A673 (cell line): ENCODE results near the gene SCART1.

ENCODE experiments used
- EZH2 ChIP-seq: fragments of 200-600 bp; sonication (generic); IDR thresholded peaks from 2 replicates; pipeline ENCODE4 v1.6.1; 2017; ENCODE audit warnings: borderline replicate concordance, low read depth, mild to moderate bottlenecking, mixed read lengths, antibody characterized with exemption, low read length; ENCODE audit not compliant: poor library complexity, severe bottlenecking
- TF ChIP-seq, protein P1 (sequence below): fragments of 300-800, 200-600 bp; sonication (generic); conservative IDR thresholded peaks from 2 replicates; pipeline ENCODE4 v1.5.1; 2017; ENCODE audit warnings: low read depth, mild to moderate bottlenecking, antibody characterized with exemption, low read length, moderate library complexity, mixed read lengths

DNA sequence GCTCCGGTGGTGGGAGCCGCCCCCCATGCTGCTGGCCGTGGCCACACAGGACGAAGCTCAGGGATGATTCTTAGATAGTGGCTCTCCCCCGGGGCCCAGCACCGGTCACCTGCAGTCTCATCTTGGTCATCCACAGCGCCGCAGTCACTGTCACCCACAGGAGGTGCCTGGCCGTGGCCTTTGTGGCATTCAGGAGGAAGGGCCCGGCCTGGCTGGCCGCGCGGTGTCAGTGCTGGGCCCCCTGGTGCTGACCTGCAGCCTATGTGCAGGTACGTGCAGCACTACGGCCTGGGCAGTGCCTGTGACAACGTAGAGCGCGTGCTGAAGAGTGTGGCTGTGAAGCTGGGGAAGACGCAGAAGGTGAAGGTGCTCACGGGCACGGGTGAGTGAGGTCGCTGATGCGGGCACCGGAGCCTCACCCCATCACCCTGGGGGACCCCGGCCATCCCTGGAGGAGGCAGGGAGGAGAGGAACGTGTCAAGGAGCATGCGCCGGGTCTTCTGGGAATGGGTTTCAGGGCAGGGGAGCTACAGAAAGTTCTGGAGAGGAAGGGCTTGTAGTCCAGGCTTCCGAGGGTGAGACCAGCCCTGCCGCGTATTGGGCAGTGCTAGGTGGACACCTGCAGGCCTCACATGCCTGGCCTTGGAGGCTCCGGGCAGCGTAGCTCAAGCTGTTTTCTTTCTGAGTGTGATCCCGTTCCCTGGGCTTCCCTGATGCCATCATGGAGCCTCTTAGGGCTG, 34.4 kb upstream of the SCART1 start:
- TF ChIP-seq, protein P1, sequence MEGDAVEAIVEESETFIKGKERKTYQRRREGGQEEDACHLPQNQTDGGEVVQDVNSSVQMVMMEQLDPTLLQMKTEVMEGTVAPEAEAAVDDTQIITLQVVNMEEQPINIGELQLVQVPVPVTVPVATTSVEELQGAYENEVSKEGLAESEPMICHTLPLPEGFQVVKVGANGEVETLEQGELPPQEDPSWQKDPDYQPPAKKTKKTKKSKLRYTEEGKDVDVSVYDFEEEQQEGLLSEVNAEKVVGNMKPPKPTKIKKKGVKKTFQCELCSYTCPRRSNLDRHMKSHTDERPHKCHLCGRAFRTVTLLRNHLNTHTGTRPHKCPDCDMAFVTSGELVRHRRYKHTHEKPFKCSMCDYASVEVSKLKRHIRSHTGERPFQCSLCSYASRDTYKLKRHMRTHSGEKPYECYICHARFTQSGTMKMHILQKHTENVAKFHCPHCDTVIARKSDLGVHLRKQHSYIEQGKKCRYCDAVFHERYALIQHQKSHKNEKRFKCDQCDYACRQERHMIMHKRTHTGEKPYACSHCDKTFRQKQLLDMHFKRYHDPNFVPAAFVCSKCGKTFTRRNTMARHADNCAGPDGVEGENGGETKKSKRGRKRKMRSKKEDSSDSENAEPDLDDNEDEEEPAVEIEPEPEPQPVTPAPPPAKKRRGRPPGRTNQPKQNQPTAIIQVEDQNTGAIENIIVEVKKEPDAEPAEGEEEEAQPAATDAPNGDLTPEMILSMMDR = no peak
- TF ChIP-seq EZH2 = no peak
